ENCODE measurements around the gene AMMECR1.
"Not testable (repeated sequence)": the region's sequence is repeated elsewhere in the genome, so short reads cannot be mapped to it uniquely, and the experiment has no call there.

AMMECR1 gene

GRCh38 chrX:110159865-110160264 is 158.0 kb downstream of the AMMECR1 start:
- Histone ChIP-seq H3K36me3 (ENCODE audit: insufficient read depth, insufficient read length, low read length) (peaks cover 6% of the 10 kb centered on the region), H3K9me3 (ENCODE audit: insufficient read depth, low read length) (no peaks in the 10 kb centered on the region), H3K4me3 (ENCODE audit: insufficient read length, low read depth) (no peak overlapping the region), H3K4me1 (ENCODE audit: insufficient read depth, insufficient read length) (peaks cover 3% of the 10 kb centered on the region), H3K9ac (ENCODE audit: insufficient read length, low read depth) (no peak overlapping the region), H3K27me3 (ENCODE audit: insufficient read depth, insufficient read length) (no peaks in the 10 kb centered on the region)
- TF ChIP-seq SUZ12 (IDR thresholded peaks at IDR 0.05; ENCODE audit: extremely low read depth, insufficient read depth, insufficient read length) (no peak), ZNF274 (IDR thresholded peaks at IDR 0.05; ENCODE audit: low read depth, low read length) (no peak), YY1 (IDR thresholded peaks at IDR 0.05; ENCODE audit: insufficient read depth, insufficient read length) (no peak)
- no peak for DNase-seq (ENCODE audit: low read depth, low spot score)

GRCh38 chrX:110159235-110159634 is 158.7 kb downstream of the AMMECR1 start:
- Histone ChIP-seq H3K4me3 (ENCODE audit: insufficient read length, low read depth) (no peak overlapping the region), H3K4me1 (ENCODE audit: insufficient read depth, insufficient read length) (peaks cover 3% of the 10 kb centered on the region), H3K36me3 (ENCODE audit: insufficient read depth, insufficient read length, low read length) (peaks cover 6% of the 10 kb centered on the region), H3K9ac (ENCODE audit: insufficient read length, low read depth) (no peak overlapping the region), H3K9me3 (ENCODE audit: insufficient read depth, low read length) (no peaks in the 10 kb centered on the region), H3K27me3 (ENCODE audit: insufficient read depth, insufficient read length) (no peaks in the 10 kb centered on the region)
- DNase-seq (ENCODE audit: low read depth, low spot score) = no peak
- TF ChIP-seq ZNF274 (IDR thresholded peaks at IDR 0.05; ENCODE audit: low read depth, low read length) (no peak), SUZ12 (IDR thresholded peaks at IDR 0.05; ENCODE audit: extremely low read depth, insufficient read depth, insufficient read length) (no peak)

GRCh38 chrX:110157444-110157843 is 160.4 kb downstream of the AMMECR1 start:
- no peak for DNase-seq (ENCODE audit: low read depth, low spot score)
- Histone ChIP-seq H3K4me1 (ENCODE audit: insufficient read depth, insufficient read length) (peaks cover 3% of the 10 kb centered on the region), H3K27me3 (ENCODE audit: insufficient read depth, insufficient read length) (no peaks in the 10 kb centered on the region), H3K4me3 (ENCODE audit: insufficient read length, low read depth) (no peak overlapping the region), H3K9me3 (ENCODE audit: insufficient read depth, low read length) (no peaks in the 10 kb centered on the region), H3K36me3 (ENCODE audit: insufficient read depth, insufficient read length, low read length) (peaks cover 6% of the 10 kb centered on the region), H3K9ac (ENCODE audit: insufficient read length, low read depth) (no peak overlapping the region)
- TF ChIP-seq SUZ12 (IDR thresholded peaks at IDR 0.05; ENCODE audit: extremely low read depth, insufficient read depth, insufficient read length) (no peak), YY1 (IDR thresholded peaks at IDR 0.05; ENCODE audit: insufficient read depth, insufficient read length) (no peak), ZNF274 (IDR thresholded peaks at IDR 0.05; ENCODE audit: low read depth, low read length) (no peak)

- TF ChIP-seq YY1 (IDR thresholded peaks at IDR 0.05; ENCODE audit: insufficient read depth, insufficient read length) (no peak), ZNF274 (IDR thresholded peaks at IDR 0.05; ENCODE audit: low read depth, low read length) (no peak), SUZ12 (IDR thresholded peaks at IDR 0.05; ENCODE audit: extremely low read depth, insufficient read depth, insufficient read length) (no peak)
- Histone ChIP-seq H3K36me3 (ENCODE audit: insufficient read depth, insufficient read length, low read length) (peaks cover 3% of the 10 kb centered on the region), H3K9ac (ENCODE audit: insufficient read length, low read depth) (no peak overlapping the region), H3K27me3 (ENCODE audit: insufficient read depth, insufficient read length) (no peaks in the 10 kb centered on the region), H3K9me3 (ENCODE audit: insufficient read depth, low read length) (no peaks in the 10 kb centered on the region), H3K4me1 (ENCODE audit: insufficient read depth, insufficient read length) (peaks cover 3% of the 10 kb centered on the region), H3K4me3 (ENCODE audit: insufficient read length, low read depth) (no peak overlapping the region)
- DNase-seq (ENCODE audit: low read depth, low spot score) = no peak
Observed at GRCh38 chrX:110156167-110156754, 161.6 kb downstream of the AMMECR1 start.

- no peak overlapping the region for H3K9ac ChIP-seq (ENCODE audit: insufficient read length, low read depth)
- TF ChIP-seq YY1 (IDR thresholded peaks at IDR 0.05; ENCODE audit: insufficient read depth, insufficient read length) (no peak), SUZ12 (IDR thresholded peaks at IDR 0.05; ENCODE audit: extremely low read depth, insufficient read depth, insufficient read length) (no peak), ZNF274 (IDR thresholded peaks at IDR 0.05; ENCODE audit: low read depth, low read length) (no peak)
- H3K4me1 ChIP-seq (ENCODE audit: insufficient read depth, insufficient read length) = peaks cover 3% of the 10 kb centered on the region
- peaks cover 3% of the 10 kb centered on the region for H3K36me3 ChIP-seq (ENCODE audit: insufficient read depth, insufficient read length, low read length)
- no peak for DNase-seq (ENCODE audit: low read depth, low spot score)
- no peak overlapping the region for H3K4me3 ChIP-seq (ENCODE audit: insufficient read length, low read depth)
- no peaks in the 10 kb centered on the region for H3K9me3 ChIP-seq (ENCODE audit: insufficient read depth, low read length)
- H3K27me3 ChIP-seq (ENCODE audit: insufficient read depth, insufficient read length) = no peaks in the 10 kb centered on the region
Observed at GRCh38 chrX:110155759-110156158, 162.1 kb downstream of the AMMECR1 start.

GRCh38 chrX:110154328-110154727 is 163.6 kb downstream of the AMMECR1 start:
- not testable (repeated sequence) for H3K36me3 ChIP-seq (ENCODE audit: insufficient read depth, insufficient read length, low read length); H3K9ac ChIP-seq (ENCODE audit: insufficient read length, low read depth); H3K4me3 ChIP-seq (ENCODE audit: insufficient read length, low read depth); H3K9me3 ChIP-seq (ENCODE audit: insufficient read depth, low read length); H3K4me1 ChIP-seq (ENCODE audit: insufficient read depth, insufficient read length); DNase-seq (ENCODE audit: low read depth, low spot score); H3K27me3 ChIP-seq (ENCODE audit: insufficient read depth, insufficient read length)

- no peak for TF ChIP-seq ZNF274 (IDR thresholded peaks at IDR 0.05; ENCODE audit: low read depth, low read length)
- no peak for TF ChIP-seq SUZ12 (IDR thresholded peaks at IDR 0.05; ENCODE audit: extremely low read depth, insufficient read depth, insufficient read length)
- no peak for TF ChIP-seq YY1 (IDR thresholded peaks at IDR 0.05; ENCODE audit: insufficient read depth, insufficient read length)
- no peaks in the 10 kb centered on the region for H3K9me3 ChIP-seq (ENCODE audit: insufficient read depth, low read length)
- no peaks in the 10 kb centered on the region for H3K4me1 ChIP-seq (ENCODE audit: insufficient read depth, insufficient read length)
- peaks cover 3% of the 10 kb centered on the region for H3K36me3 ChIP-seq (ENCODE audit: insufficient read depth, insufficient read length, low read length)
- DNase-seq (ENCODE audit: low read depth, low spot score) = no peak
- no peak overlapping the region for H3K4me3 ChIP-seq (ENCODE audit: insufficient read length, low read depth)
- H3K9ac ChIP-seq (ENCODE audit: insufficient read length, low read depth) = no peak overlapping the region
- H3K27me3 ChIP-seq (ENCODE audit: insufficient read depth, insufficient read length) = no peaks in the 10 kb centered on the region
Observed at GRCh38 chrX:110153896-110154295, 164.0 kb downstream of the AMMECR1 start.

- H3K9me3 ChIP-seq (ENCODE audit: insufficient read depth, low read length) = no peaks in the 10 kb centered on the region
- no peak for TF ChIP-seq ZNF274 (IDR thresholded peaks at IDR 0.05; ENCODE audit: low read depth, low read length)
- TF ChIP-seq SUZ12 (IDR thresholded peaks at IDR 0.05; ENCODE audit: extremely low read depth, insufficient read depth, insufficient read length) = no peak
- H3K4me3 ChIP-seq (ENCODE audit: insufficient read length, low read depth) = no peak overlapping the region
- peaks cover 3% of the 10 kb centered on the region for H3K36me3 ChIP-seq (ENCODE audit: insufficient read depth, insufficient read length, low read length)
- H3K4me1 ChIP-seq (ENCODE audit: insufficient read depth, insufficient read length) = no peaks in the 10 kb centered on the region
- no peak overlapping the region for H3K9ac ChIP-seq (ENCODE audit: insufficient read length, low read depth)
- no peak for DNase-seq (ENCODE audit: low read depth, low spot score)
- no peaks in the 10 kb centered on the region for H3K27me3 ChIP-seq (ENCODE audit: insufficient read depth, insufficient read length)
Observed at GRCh38 chrX:110153244-110153643, 164.6 kb downstream of the AMMECR1 start.
